H1 (cell line): Measurements from ENCODE around the gene MAVS. TPM values are rescaled to one million over a fixed set of nuclear protein-coding genes. Genes with fewer than 3 reads are reported as not detected.

Source experiments
- EZH2 ChIP-seq: fragments of 200-600 bp; sonication (generic); IDR thresholded peaks from 2 replicates; pipeline ENCODE4 v1.7.1; 2012; ENCODE audit warnings: low read depth, mild to moderate bottlenecking, moderate library complexity, low read length, inconsistent platforms; ENCODE audit not compliant: severe bottlenecking
- MAX ChIP-seq: IDR thresholded peaks from 2 replicates; pipeline ENCODE4 v1.6.1; 2012; ENCODE audit warnings: inconsistent platforms
- SP4 ChIP-seq: IDR thresholded peaks from 2 replicates; pipeline ENCODE4 v1.6.1; 2012; ENCODE audit warnings: low read length, inconsistent platforms
- SUZ12 ChIP-seq: fragments of 200-600 bp; sonication (generic); IDR thresholded peaks from 2 replicates; pipeline ENCODE4 v1.6.1; 2012; ENCODE audit warnings: mild to moderate bottlenecking, inconsistent platforms, low read length, moderate library complexity, mixed read lengths
- polyA plus RNA-seq, 7 experiments: library from polyadenylated mRNA; depleted of rRNA in 3 of 7; stranded (reverse) in 5 of 7; unstranded in 2 of 7; fragments of >200 nt in 5 of 7; fragments of 200-250 nt in 2 of 7; gene quantifications; 1 replicate in 5 of 7; 2 replicates in 1 of 7; 4 replicates in 1 of 7; pipeline versions ENCODE4 v1.2.1 to v1.2.3, GENCODE V29; 2011 to 2013; ENCODE audit warnings: missing spikeins in 2 of 7, mixed read lengths in 2 of 7
- total RNA-seq: library from RNA; stranded (reverse); fragmentation: NEBNext Ultra II Directional; extraction: Animal tissue kit (Norgen Biotek cat#: 25700); gene quantifications from 2 replicates; pipeline ENCODE4 v1.2.1, GENCODE V29; 2021

The MAVS gene
- total and polyA plus RNA-seq, 2 of the 8 experiments (the other 6 are each of a cell fraction or from before 2014, with no cell fraction given), result 9.9 to 24.3 TPM

GRCh38 chr20:3888622-3889488 is 42.2 kb downstream of the MAVS start, which contains the start of gene PANK2 (continued):
- no peak for TF ChIP-seq EZH2
- TF ChIP-seq MAX, result peak; percentile 43; the same call in 1 of the 2 replicates
- TF ChIP-seq SUZ12, result no peak
- TF ChIP-seq SP4, result peak; percentile 49; the same call in 1 of the 2 replicates
